GM18507 (cell line): ENCODE data around the gene GPATCH3.
"Not testable (repeated sequence)": the region's sequence is repeated elsewhere in the genome, so short reads cannot be mapped to it uniquely, and the experiment has no call there.

Source experiments
- DNase-seq: peaks from one replicate; pipeline ENCODE4 v3.0.0; 2011; ENCODE audit warnings: low read depth; ENCODE audit not compliant: insufficient read length; ENCODE audit errors: extremely low spot score
- FAIRE-seq: peaks from 2 replicates; lab custom pipeline; 2011; peaks lifted over from hg19 to GRCh38; lab: Jason Lieb, UNC

The GPATCH3 gene

GRCh38 chr1:26913754-26914619 is 13.7 kb upstream of the GPATCH3 start, which contains the start of gene NR0B2:
NR0B2 (minus strand) TSS chr1:26913975; CDS start chr1:26913940, 35 bp downstream.
- FAIRE-seq (no peak), DNase-seq (no peak)

GRCh38 chr1:26913389-26913753 is 13.1 kb upstream of the GPATCH3 start:
- no peak for DNase-seq
- FAIRE-seq, result no peak

- no peak for DNase-seq
- no peak for FAIRE-seq
These were observed 11.9 kb upstream of the GPATCH3 start for GRCh38 chr1:26912147-26912490.

- FAIRE-seq (no peak), DNase-seq (no peak)
These were observed 11.3 kb upstream of the GPATCH3 start for GRCh38 chr1:26911399-26912146.

DNA sequence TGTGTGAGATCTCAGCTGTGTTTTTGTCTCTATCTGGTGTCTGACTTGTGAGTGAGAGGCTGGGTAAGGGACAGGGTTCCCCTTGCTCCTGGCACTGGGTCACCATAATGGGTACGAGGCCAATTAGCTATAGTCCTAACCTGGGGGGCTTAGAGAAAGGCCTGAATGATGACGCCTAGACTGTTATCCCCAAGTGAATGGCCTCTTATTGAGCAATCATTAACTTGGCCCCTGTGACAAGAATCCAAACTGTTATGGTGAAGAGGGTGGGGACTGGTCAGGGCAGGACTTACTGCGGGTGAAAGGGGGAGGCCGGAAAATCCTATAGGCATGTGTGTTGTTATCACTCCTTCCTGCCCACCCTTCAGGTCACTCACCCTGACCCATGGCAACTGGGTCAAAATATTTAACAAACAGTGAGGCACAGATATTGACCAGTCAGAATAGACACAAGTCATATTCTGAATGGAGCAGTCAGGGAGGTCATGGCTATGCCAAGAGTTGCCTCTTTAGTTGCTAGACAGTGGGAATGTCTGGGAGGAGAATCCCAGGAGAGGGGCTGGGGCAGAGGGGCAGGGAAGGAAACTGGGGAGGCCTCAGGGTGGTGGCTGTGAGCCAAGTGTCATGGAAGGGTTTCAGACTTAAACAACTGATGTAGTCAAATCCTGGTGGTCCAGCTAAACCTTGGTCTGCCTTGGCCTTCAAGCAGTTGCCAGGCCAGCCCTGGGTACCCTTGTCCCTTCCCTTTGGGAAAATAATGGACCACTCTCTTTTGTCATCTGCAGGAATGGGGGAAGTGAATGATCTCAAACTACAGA is 10.3 kb upstream of the GPATCH3 start:
- DNase-seq, result no peak

GRCh38 chr1:26909951-26910342 is 9.7 kb upstream of the GPATCH3 start:
- FAIRE-seq (no peak), DNase-seq (no peak)

More for the DNA sequence above, 10.3 kb upstream of the GPATCH3 start:
- no peak for FAIRE-seq

- no peak for FAIRE-seq
These were observed 7.0 kb upstream of the GPATCH3 start for GRCh38 chr1:26907071-26907917.

DNA sequence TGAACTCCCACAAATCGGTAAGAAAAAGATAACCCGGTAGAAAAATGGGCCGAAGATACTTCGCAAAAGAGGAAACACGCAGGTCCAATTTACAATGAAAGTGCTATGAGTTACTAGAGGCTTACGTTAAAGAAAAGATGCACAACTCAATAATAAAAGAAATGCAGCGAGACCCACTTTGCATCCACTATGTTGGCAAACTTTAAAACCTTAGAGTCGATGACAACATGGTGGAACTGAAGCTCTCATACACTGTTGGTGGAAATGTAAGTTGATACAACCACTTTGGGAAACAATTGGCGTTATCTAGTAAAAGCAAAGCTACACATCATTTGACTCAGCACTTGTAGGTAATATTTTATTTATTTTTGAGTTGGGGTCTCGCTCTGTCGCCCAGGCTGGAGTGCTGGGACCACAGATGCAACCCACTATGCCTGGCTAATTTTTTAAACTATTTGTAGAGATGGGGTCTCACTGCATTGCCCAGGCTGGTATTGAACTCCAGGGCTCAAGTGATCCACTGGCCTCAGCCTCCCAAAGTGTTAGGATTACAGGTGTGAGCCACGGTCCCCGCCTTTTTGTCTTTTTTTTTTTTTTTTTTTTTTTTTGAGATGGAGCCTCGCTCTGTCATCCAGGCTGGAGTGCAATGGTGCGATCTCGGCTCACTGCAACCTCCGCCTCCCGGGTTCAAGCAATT is 696 bp upstream of the GPATCH3 start:
- FAIRE-seq (no peak), DNase-seq (no peak)

More at GRCh38 chr1:26907071-26907917, 7.0 kb upstream of the GPATCH3 start:
- no peak for DNase-seq

DNA sequence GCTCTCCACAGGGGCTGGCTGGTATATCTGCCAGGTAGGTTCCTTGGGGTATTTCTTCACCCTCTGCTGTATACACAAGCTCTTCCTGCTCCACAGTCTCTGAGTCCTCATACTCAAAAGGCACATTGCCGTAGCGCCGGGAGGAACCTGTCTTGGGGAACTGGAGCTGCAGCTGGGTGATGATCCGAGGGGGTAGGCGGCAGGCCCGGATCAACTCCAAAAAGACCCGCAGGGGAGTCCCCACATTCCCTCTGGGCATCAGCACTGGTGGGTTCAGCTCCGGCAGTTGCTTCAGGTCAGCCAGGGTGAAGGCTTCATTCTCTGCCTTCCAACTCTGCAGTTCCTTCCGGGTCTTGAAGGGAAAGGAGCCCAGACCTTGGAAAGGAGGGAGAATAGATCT is 2.9 kb downstream of the GPATCH3 start:
- DNase-seq, result no peak
- no peak for FAIRE-seq

DNA sequence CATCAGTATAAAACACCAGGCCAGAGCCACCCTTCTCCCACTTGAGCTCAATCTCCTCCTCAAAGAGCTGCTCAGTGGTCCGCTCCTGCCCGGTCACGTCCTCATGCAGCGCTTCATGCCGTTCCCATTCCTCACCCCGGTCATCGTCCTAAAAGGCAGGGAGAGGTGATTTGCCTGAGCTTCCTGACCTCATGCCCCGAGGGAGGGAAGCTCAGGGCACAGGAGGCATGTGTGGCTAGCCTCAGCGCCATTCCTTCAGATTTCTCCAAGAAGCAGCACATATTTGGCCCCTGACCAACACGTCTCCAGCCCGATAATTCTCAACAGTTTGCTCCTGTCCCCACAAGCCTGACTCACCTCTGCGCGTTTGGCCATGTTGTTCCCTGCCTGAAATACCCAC is 6.0 kb downstream of the GPATCH3 start:
- FAIRE-seq, result no peak
- no peak for DNase-seq

- FAIRE-seq (no peak), DNase-seq (no peak)
These were observed 9.8 kb downstream of the GPATCH3 start for GRCh38 chr1:26890467-26890796.

GRCh38 chr1:26889551-26890466 is 10.5 kb downstream of the GPATCH3 start, which contains the start of gene GPN2:
GPN2 (minus strand) TSS chr1:26890283; CDS start chr1:26890096, 187 bp downstream.
- DNase-seq, result peak; percentile 92
- FAIRE-seq, result peak; percentile 91

GRCh38 chr1:26888231-26888630 is 12.0 kb downstream of the GPATCH3 start:
- FAIRE-seq (no peak), DNase-seq (no peak)

DNA sequence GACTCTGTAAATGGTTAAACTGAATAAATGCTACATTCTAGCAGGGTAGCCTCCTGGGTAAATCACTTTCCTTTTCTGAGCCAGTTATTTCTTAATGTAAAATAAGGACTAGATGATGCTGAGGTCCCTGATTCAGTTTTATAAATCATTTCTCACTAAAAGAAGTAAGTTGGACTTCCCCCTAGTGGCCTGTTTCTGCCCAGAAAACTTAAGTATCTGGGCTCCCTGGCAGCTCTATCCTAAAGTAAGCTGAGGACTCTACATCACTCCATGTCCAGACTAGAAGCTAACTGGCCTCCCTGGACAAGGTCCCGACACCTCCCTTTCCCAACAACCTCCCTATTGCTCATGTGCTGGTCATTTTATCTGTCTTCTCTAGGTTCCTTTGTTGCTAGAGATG is 13.1 kb downstream of the GPATCH3 start:
- DNase-seq, result no peak
- no peak for FAIRE-seq

DNA sequence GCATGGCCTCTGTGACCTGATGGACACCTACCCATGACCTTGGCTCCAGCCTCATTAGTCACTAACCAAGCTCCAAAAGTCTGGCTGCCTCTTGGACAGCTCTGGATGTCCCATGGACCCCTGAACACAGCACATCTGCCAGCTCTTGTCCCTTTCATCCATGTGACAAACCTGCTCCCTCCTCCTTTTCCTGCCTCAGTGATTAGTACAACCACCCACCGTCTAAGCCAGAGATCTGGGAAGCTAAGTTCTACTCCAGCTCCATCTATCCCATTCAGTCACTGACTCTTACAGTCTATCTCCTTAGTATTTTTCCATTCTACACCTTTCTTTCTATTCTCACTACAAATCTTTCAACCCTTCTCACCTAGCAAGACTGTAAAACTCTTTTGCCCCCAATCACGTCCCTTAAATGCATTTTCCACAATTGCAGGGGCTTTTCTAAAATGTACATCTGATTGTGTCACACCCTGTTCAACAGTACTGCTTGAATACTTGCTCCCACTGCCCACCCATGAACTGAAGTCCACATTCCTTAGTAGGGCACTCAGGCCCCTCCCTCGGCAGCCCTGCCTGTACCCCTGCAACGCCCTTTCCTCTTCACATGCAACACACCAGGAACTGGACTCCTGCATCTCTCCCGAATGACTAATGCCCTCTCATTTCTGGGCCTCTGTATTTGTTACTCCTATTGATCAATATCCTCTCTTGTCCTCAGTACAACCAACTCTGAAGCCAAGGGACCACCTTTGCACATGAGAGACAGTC is 17.4 kb downstream of the GPATCH3 start:
- DNase-seq (no peak), FAIRE-seq (no peak)

DNA sequence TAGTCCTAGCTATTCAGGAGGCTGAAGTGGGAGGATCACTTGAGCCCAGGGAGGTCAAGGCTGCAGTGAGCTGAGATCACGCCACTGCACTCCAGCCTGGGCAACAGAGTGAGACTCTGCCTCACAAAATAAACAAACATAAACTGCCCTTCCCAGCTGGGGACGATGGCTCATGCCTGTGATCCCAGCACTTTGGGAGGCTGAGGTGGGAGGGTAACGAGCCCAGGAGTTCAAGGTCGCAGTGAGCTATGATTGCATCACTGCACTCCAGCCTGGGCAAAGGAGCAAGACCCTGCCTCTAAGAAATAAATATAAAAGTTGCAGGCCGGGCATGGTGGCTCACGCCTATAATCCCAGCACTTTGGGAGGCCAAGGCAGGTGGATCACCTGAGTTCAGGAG is 18.7 kb downstream of the GPATCH3 start:
- not testable (repeated sequence) for DNase-seq, FAIRE-seq

GRCh38 chr1:26879793-26880192 is 20.5 kb downstream of the GPATCH3 start:
- DNase-seq (no peak), FAIRE-seq (no peak)
